ENCODE measurements around the gene MBNL1.
"Not testable (repeated sequence)": the region's sequence is repeated elsewhere in the genome, so short reads cannot be mapped to it uniquely, and the experiment has no call there.

Gene MBNL1

DNA sequence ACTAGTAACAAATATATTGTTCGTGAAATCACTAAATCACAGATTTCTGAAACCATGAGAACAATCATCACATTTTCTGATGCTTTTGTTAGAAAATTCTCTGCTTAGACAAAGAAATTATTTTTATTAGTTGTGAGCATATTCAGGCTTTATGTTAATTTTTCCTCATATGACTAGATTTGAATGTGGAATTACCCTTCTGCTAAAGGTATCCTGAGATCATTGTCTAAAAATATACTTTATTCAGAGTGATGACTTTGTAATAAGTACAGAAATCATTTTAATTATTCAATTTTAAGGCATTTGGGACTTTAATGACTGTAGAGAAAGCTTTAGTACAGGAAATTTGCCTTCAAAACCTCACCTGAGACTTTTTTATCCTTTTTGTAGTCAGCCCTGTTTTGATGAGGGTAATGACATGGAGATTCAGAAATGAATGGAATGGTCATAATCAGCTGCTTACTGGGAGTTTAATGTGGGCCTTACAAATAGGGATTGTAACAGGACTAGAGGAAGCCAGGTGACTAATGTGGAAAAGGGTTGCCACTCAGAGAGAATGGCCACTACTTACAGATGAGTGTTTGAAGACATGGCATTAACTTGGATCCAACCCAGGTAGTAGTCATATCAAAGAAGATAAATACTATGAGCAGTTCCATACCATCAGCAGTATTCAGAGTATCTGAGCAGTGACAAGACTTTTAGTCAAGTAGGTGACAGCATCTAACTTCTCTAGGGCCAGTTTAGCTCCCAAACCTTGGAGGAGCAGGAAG lies 148.3 kb downstream of the MBNL1 start:
- DNase-seq: no peak

GRCh38 chr3:152419748-152420147 lies 151.0 kb downstream of the MBNL1 start:
- DNase-seq: no peak

DNA sequence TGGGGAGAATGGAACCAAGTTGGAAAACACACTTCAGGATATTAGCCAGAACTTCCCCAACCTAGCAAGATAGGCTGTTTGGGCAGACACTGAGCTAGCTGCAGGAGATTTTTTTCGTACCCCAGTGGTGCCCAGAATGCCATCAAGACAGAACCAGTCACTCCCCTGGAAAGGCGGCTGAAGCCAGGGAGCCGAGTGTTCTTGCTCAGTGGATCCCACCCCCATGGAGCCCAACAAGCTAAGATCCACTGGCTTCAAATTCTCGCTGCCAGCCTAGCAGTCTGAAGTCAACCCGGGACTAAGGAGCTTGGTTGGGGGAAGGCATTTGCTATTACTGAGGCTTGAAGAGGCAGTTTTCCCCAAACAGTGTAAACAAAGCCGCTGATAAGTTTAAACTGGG lies 152.4 kb downstream of the MBNL1 start:
- DNase-seq: no peak

DNA sequence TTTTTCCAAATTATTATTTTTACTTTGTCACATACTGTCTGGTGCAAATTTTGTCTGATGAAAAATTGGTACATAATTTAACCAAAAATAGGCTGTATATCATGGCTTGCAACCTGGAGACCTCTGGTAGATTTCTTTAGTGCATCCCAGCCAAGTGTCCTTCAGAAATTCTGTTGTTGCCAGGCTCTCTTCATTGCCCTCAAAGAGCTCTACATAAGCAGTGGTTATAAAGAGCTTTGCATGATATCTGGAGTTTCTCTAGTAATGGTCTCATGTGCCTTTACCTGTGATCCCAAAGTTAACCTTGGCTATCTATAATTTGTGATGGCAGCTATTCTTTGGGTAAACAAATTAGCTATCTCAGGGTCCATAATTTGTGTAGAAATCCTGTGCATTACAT lies 157.7 kb downstream of the MBNL1 start:
- no peak for DNase-seq

DNA sequence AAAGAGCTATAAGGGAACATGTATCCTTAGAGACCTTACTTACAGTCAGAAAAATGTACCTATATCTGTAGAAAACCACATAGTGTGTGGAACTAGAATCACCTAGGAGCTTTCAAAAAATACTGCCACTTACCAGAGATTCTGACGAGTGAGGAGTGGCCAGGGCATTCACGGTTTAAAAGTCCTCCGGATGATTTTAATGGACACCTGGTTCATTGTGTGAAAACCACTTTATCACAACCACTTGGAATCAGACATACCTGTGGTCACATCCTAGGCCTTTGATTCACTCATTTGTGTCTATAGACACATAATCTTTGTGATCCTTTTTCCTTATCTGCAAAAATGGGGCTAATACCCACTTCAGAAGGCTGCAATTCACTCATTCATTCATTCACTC lies 159.8 kb downstream of the MBNL1 start:
- DNase-seq: no peak

DNA sequence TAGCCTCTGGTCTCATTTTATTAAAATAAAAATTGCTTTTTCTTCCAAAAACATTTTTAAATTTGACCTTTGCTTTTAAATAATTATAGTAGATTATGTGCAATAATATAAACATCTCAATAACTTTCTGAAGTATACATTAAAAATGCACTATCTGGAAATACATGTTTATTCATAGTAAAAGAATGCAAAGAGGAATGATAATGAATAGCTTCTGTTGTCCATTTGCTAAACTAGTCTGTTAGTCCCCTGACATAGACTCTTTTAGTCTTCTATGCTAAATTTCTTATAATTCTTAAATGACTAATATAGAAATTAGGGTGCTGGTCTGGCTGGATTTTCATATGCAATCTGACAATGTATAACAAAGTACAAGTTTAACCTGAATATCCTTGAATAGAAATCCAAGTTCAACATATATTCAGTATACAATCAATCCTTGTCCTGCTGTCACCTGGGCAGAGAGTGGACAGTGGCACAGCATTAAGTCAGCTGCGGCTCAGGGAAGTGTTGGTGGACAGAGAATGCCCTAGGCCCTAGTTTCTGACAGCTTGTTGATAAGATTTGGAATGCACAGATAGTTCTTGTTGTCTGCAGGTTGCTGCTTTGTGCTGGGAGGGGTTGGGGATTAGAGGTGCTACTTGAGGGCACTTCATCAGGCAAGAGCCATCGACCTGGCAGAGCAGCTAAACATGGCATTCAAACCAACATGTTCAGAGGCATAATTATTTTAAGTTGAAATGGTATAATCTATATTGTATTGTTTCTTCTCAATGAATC lies 161.7 kb downstream of the MBNL1 start:
- DNase-seq: no peak

- no peak for DNase-seq
Measured at GRCh38 chr3:152434142-152434541, 165.4 kb downstream of the MBNL1 start.

GRCh38 chr3:152435210-152435609 lies 166.5 kb downstream of the MBNL1 start:
- DNase-seq: not testable (repeated sequence)

- DNase-seq: no peak
Measured at GRCh38 chr3:152436707-152437590, 168.2 kb downstream of the MBNL1 start.

GRCh38 chr3:152438181-152438580 lies 169.5 kb downstream of the MBNL1 start:
- DNase-seq: no peak

DNA sequence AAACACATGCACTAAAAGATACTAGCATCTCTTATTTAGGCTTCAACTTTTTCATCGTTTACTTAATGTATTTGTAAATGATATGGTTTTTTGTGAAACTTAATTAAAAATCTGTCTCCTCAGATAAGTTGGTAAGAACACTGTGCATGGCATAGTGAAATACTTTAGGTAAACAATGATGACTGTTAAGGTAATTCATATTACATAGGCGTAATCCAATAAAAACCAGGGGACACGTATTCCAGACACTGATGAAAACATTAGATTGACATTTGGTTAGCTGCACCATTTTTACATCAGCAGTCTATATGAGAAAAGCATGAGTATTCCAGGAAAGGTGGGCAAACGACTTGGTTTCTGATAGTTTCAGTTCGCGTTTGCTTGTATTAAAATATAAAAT lies 170.0 kb downstream of the MBNL1 start:
- no peak for DNase-seq

GRCh38 chr3:152440243-152440642 lies 171.5 kb downstream of the MBNL1 start:
- DNase-seq: not testable (repeated sequence)

DNA sequence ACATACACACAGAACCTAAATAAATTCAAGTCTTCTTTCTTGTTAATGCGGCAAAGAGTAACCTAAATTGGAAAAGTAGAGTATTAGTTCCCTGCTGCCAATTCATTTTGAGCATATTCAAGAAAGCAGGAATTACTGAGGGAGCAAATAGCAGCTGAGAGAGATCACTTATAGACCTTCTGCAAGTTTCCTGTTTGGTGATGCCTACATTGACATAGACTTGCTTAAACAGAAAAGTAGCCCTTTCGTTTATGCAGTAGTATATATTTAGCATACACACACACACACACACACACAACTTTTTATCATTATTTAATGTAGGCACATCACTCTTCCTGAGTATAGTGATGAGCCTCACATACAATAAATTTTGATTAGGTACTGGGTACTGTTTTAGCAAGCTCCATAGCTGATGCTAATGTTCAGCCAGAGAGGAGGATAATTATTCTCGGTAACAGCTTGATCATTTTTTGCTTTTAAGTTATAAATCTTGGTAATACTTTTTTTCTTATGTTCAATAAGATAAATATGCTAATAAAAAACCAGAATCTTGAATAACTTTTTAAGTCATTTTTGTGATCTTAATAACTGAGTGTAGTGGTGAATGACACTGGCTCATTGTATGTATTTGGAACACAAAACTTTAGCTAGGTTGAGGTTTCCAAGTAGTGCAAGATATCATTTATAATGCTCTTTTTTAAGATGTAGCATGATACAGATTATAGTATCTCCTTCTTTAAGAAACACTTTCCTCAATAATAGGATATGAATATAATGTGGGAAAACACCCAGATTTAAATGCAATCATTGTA lies 174.7 kb downstream of the MBNL1 start:
- DNase-seq: no peak

GRCh38 chr3:152444029-152444641 lies 175.4 kb downstream of the MBNL1 start:
- no peak for DNase-seq

DNA sequence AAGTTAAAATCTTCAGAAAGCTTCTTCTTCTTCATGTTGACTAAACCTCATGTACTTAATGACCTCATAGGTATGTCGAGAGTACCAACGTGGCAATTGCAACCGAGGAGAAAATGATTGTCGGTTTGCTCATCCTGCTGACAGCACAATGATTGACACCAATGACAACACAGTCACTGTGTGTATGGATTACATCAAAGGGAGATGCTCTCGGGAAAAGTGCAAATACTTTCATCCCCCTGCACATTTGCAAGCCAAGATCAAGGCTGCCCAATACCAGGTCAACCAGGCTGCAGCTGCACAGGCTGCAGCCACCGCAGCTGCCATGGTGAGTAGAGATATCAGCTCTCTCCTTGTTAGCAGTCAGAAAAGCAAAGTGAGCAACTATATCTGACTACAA lies 176.5 kb downstream of the MBNL1 start:
- DNase-seq: no peak

- no peak for DNase-seq
Measured at GRCh38 chr3:152446495-152446894, 177.8 kb downstream of the MBNL1 start.

GRCh38 chr3:152447511-152447910 lies 178.8 kb downstream of the MBNL1 start:
- DNase-seq: no peak

DNA sequence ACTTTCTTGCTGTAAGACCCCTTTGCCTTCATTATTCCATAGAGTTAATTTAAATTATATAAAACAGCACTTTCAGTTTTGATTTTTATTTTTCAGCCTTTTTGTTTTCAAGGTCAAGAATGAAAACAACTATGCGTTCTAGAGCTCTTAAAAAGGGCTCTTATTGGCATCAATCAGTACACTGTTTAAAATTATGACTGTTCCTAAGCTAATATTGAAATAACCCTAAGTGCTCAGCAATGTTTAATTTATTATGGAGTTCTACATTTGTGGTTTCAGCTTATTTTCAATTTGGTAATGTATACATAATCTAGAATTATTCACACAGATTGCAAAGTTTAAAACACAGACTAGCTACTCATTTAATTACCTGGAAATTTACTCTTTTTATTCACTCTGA lies 179.4 kb downstream of the MBNL1 start:
- no peak for DNase-seq

DNA sequence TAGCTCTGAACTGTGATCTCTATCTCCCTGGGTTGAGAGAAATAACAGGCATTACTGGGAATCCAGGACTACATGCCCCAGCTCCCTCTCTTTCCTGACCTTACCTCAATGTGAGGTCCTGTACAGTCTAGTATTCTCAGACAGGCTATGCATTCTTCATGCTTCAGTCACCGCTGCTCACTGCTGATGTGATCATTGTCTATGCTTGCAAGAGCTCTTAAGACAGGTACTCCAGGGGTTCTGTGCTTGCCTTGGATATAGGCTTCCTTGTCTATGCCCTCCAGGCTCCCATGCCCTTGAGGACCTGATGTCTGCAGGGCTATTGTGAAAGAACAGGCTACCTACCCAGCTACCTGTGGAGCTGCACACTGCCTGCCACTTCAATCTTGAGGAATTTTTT lies 183.6 kb downstream of the MBNL1 start:
- DNase-seq: no peak

- DNase-seq: no peak
Measured at GRCh38 chr3:152454076-152454875, 185.5 kb downstream of the MBNL1 start.

- no peak for DNase-seq
Measured at GRCh38 chr3:152455989-152456388, 187.3 kb downstream of the MBNL1 start.

All from activated CD8-positive, alpha-beta memory T cell treated with anti-CD3 and anti-CD28 coated beads for 24 hours (primary cell).